DLD1 (cell line): Measurements from ENCODE around the gene SNAI1.
"Not testable (repeated sequence)": the region's sequence is repeated elsewhere in the genome, so short reads cannot be mapped to it uniquely, and the experiment has no call there.

Source experiments
- in situ Hi-C: cut with HindIII; loops from 2 replicates; pipeline ENCODE4 v1.10.0; 2017; ENCODE audit warnings: low sequenced_read_pairs

Gene SNAI1

DNA sequence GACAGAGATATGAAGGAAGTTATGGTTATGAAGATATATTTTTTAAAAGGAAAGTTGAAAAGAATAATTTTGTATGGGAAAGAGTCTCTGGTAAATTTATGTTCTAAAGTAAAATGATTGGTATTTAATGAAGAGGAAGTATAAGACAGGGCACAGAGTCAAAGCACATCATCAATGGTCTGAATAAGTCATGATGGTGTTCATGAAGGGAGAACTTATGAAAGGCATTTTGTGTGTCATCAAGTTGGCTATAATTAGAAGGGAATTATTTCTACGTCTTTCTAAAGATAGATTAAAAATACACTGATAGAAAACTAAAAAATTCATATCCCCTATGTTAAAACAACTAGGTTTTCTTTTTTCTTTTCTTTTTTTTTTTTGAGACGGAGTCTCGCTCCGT is 21.4 kb upstream of the SNAI1 start:
- in situ Hi-C loops = no loop called here

- in situ Hi-C loops = no loop called here
Observed at GRCh38 chr20:49964964-49965780, 17.6 kb upstream of the SNAI1 start.

DNA sequence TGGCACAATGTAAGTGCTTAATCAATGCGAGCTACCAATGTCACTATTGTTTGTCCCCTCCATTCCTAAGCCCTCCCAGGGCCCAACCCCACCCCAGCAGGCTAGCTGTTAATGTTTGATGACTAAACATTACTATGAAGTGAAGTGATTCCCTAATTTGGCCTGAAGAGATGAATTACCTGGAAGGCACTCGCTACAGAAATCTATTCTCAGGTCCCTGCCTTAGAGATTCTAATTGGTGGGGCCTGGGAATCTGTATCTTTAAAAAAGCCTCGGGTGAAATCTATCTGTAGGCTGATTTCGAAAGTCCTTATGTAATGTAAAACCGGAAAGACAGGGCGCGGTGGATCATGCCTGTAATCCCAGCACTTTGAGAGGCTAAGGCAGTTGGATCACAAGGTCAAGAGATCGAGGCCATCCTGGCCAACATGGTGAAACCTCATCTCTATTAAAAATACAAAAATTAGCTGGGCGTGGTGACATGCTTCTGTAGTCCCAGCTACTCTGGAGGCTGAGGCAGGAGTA is 16.9 kb upstream of the SNAI1 start:
- in situ Hi-C loops = no loop called here

GRCh38 chr20:49966861-49967260 is 15.9 kb upstream of the SNAI1 start:
- in situ Hi-C loops = no loop called here

GRCh38 chr20:49969234-49969633 is 13.5 kb upstream of the SNAI1 start:
- in situ Hi-C loops = no loop called here

- in situ Hi-C loops = no loop called here
Observed at GRCh38 chr20:49969946-49970345, 12.8 kb upstream of the SNAI1 start.

DNA sequence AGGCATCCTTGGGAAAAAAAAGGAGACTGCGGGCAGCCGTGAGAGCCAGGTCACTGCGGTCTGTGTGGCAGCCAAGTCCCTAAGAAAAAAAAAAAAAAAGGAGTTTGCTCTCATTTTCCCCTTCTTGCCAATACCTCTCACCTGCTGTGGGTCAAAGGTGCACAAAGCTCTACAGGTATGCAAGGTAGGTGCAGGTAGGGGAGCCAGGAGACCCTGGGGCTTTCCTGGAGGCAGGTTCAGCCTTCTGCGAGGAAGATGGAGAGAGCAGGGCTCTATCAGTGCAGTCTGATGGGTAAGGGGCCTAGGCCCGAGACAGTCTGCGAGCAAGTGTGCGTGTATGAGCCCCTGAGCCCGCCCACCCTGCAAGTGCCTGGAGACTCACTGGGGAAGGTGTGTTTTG is 12.3 kb upstream of the SNAI1 start:
- in situ Hi-C loops = no loop called here

DNA sequence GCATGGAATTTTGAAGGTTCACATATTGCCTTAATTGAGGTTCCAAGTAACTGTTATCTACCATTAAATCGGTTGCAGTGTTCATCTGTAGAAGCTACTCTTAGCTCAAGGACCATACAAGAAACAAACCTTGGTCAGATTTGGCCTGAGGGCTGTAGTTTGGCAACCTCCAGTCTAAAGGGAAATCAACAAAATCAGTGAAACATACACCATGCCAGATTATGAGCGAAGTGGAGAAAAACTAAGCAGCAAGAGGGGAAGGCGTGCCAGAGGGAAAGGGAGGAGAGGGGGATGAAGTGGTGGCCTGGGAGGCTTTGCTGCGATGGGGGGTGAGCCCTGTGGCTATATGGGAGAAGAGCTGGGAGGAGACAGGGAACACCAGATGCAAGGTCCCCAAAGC is 8.8 kb upstream of the SNAI1 start:
- in situ Hi-C loops = no loop called here

GRCh38 chr20:49976542-49976941 is 6.2 kb upstream of the SNAI1 start:
- in situ Hi-C loops = no loop called here

DNA sequence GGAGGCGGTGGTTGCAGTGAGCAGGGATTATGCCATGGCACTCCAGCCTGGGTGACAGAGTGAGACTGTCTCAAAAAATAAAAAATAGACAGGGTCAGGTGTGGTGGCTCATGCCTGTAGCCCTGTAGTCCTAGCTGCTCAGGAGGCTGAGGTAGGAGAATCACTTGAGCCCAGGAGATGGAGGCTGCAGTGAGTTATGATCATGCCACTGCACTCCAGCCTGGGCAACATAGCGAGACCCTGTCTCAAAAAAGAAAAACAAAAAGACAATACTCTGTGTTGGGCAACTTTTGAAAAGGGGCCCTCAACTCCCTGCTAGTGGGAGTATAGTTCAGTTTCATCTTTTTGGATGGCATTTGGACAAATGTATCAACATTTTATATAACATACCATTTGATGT is 5.0 kb upstream of the SNAI1 start:
- in situ Hi-C loops = not testable (repeated sequence)

DNA sequence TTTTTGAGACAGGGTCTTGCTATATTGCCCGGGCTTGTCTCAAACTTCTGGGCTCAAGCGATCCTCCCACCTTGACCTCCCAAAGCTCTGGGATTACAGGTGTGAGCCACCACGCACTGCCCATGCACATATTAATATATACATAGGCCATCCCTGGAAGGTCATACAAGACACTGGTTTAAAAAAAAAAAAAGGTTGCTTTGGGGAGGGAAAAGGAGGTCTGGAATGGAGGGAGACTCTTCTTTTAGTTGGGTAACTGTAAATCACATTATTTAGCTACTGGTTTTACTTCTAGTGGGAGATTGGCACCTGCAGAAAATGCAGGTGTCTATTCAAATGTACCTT is 4.1 kb upstream of the SNAI1 start:
- in situ Hi-C loops = no loop called here

DNA sequence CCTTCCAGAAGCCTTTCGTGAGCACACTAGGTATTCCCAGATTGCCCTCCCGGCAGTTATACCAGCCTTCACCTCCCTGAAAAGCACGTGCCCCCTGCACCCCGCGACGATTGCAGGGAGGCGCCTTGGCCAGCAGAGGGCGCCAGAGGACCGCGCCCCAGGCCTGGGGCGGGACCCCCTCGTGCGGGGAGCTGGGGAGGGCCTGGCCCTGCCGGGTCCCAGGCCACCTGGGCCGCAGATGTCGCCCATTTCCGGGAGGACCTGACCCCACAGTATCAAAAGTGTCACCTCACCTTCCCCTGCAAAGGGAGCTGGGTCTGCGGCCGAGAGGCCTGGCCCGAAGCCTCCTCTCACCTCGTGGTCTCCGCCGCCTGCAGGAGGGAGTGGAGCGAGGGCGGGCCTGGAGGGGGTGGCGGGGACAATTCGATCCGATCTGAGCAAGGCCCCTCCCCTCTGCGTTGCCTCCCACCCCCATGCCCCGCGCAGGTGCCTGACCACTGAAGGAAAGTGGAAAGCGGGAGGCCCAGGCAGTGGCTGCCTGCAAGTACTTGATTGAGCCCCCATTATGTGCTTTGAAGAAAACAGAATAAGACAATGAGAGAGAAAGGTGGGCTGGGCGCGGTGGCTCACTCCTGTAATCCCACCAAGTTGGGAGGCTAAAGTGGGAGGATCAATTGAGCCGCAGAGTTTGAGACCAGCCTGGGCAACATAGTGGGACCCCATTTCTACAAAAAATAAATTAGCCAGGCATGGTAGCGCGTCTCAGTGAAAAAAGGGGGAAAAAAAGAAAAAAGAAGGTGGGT is 3.5 kb upstream of the SNAI1 start:
- in situ Hi-C loops = no loop called here

DNA sequence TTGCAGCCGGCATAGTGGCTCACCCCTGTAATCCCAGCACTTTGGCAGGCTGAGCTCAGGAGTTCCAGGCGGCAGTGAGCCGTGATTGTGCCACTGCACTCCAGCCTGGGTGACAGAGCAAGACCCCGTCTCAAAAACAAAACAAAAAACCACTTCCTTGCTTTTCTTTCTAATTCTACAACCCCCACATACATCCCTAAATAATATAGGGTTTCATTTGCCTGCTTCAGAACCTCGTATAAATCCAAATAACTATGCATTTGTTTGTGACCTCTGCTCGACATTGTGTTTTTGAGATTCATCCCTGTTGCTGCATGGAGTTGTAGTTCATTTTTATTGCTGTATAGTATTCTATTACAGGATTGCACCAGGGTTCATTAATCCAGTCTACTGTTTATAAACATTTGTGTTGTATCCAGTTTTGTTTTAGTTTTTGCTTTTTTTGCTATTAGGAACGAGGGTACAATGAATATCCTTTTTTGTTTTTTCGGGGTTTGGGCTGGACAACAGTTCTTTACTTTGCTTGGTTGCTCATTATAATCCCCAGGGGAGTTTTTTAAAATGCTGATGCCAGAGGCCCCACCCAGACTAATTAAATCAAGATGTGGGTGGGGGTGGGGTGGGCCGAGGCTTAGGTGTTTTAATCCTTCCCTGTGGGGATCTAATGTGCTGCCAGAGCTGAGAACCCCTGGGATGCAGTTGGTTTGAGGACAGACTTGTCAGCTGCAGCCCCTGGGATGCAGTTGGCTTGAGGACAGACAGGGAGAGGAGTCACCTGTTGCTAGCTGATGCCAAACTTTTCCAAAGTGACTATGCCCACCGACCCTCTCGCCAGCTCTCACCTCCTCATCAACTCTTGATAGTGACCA is 2.4 kb upstream of the SNAI1 start:
- in situ Hi-C loops = no loop called here

DNA sequence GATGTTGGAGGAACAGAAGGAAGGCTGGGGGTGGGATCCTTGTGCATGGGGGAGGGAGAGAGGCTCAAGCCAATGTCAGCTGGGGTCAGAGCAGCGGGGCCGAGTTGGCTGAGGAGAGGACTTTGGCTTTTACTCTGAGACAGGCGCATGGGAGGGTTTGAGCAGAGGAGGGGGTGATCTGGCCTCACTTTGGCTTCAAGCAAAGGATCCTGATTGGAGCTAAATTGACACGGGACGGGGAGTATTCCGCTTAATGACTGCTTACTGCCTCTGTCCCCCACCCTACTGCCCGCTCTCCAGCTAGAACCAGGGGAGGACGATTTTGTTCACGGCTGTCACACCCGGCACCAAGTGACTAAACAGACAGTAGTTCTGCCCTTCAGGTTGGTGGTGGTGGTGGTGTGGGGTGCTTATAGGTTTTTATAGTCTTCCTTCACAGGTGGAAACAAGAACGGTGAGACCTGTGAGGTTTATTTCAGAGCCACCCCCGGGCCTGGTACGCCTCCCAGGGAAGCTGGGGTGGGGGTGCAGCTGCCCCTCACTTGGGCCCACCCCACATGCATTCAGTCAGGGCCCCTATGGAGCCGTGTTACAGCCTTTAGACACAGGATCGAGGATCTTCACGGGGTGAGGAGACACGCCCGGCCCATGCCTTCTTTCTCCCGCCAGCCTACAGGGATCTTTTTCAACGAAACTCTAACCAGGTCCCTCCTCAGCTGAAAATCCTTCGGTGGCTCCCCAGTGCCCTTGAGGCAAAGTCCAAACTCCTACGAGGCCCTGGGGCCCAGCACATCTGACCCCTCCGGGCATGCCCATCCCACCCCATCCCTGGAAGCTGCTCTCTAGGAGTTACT is 1.3 kb upstream of the SNAI1 start:
- in situ Hi-C loops = no loop called here

GRCh38 chr20:49982072-49982345 is 771 bp upstream of the SNAI1 start:
- in situ Hi-C loops = no loop called here

DNA sequence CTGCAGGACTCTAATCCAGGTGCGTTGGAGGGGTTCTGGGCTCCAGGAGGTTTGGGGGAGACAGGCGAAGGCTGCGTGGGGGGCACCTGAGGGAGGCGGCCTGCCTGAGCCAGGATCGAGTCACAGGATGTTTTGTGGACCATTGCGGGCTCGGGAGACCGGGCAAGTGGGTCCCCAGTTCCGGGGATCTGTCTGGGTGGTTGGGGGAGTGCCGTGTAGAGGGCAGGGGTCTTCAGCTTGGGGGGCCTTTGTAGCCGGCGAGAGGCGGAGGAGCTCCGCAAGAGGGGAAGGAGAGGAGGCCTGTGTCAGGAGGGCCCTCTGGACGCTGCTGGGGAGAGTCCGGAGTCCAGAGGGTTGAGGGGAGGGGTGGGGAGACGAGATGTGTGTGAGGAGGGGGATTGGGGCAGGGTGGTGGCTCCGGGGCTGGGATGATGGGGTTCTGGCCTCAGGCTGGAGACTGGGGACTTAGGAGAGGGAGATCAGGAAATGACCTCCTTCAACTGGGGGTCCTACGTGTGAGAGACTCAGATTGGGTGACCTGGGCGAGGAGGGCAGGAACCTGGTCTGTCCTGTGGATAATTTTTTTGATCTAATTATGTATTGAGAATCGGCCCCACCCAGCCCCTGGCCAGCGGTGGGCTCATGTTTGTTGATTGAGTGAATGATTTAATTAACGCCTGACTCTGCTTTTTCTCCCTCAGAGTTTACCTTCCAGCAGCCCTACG is 505 bp downstream of the SNAI1 start:
- in situ Hi-C loops = no loop called here

- in situ Hi-C loops = no loop called here
Observed at GRCh38 chr20:49983848-49984408, 1.1 kb downstream of the SNAI1 start.

GRCh38 chr20:49984426-49985153 is 1.8 kb downstream of the SNAI1 start:
- in situ Hi-C loops = no loop called here

DNA sequence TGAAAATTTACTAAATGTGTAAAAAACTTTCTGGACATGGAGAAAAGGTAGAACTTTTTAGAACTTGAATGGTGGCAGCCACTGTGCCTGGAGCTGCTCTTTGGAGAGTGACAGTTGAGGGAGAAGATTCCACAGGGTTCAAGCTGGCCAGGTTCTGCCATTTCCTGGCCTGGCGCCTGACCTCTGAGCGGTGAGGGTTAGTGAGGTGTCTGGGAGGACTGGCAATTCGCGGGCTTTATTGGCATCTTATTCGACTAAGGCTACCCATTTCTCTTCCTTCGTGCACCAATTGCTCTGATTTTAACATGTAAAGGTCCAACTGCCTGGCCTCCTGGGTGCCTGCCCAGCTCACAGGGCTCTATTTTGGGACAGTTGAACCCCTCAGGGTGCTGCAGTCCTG is 2.4 kb downstream of the SNAI1 start:
- in situ Hi-C loops = no loop called here
